Hippocampal formation (tissue), 2 donors: ENCODE results near the gene PRAMEF27.
"Not testable (repeated sequence)": the region's sequence is repeated elsewhere in the genome, so short reads cannot be mapped to it uniquely, and the experiment has no call there.

Experiments
- DNase-seq, 2 donors: peaks; one replicate each; lab custom pipeline; 2025; lab: John Stamatoyannopoulos, UW

The PRAMEF27 gene

GRCh38 chr1:13056475-13056874 is at the start of gene PRAMEF27:
Gene PRAMEF27, minus strand, starts transcription at chr1:13056575. Its CDS starts 2,916 bp downstream, at chr1:13053659.
- DNase-seq, result not testable (repeated sequence)

GRCh38 chr1:13070474-13070873 is 14.1 kb upstream of the PRAMEF27 start, which contains the start of gene PRAMEF25:
Gene PRAMEF25, plus strand, starts transcription at chr1:13070774. Its CDS starts 2,920 bp downstream, at chr1:13073694.
- DNase-seq, result not testable (repeated sequence)

- not testable (repeated sequence) for DNase-seq
Observed at GRCh38 chr1:13019846-13020245, 36.5 kb downstream of the PRAMEF27 start.

GRCh38 chr1:13011932-13012331 is 44.4 kb downstream of the PRAMEF27 start:
- DNase-seq, result not testable (repeated sequence)

GRCh38 chr1:13009348-13009747 is 47.0 kb downstream of the PRAMEF27 start:
- not testable (repeated sequence) for DNase-seq

GRCh38 chr1:13005732-13006131 is 50.6 kb downstream of the PRAMEF27 start:
- not testable (repeated sequence) for DNase-seq
